Muscle of leg (tissue), 11 donors: ENCODE measurements around the gene PTPRN2. TPM values are rescaled to one million over a fixed set of nuclear protein-coding genes. Genes with fewer than 3 reads are reported as not detected.

Experiments
- DNase-seq: peaks from one replicate; pipeline ENCODE4 v3.0.0; 2013
- H3K27ac ChIP-seq: one replicate; pipeline ENCODE4 v1.5.1; 2013; ENCODE audit warnings: mild to moderate bottlenecking, low read length, control low read depth
- H3K27me3 ChIP-seq: one replicate; pipeline ENCODE4 v1.6.1; 2013; ENCODE audit warnings: low read length; ENCODE audit not compliant: control insufficient read depth, insufficient read depth
- H3K36me3 ChIP-seq: one replicate; pipeline ENCODE4 v1.6.1; 2013; ENCODE audit warnings: low read length; ENCODE audit not compliant: control insufficient read depth, insufficient read depth
- H3K4me1 ChIP-seq: one replicate; pipeline ENCODE4 v1.6.1; 2013; ENCODE audit warnings: low read length; ENCODE audit not compliant: control insufficient read depth, insufficient read depth
- H3K4me3 ChIP-seq: one replicate; pipeline ENCODE4 v1.5.1; 2013; ENCODE audit warnings: low read length, control low read depth
- H3K9me3 ChIP-seq: replicated peaks from 2 replicates; pipeline ENCODE4 v1.6.1; 2013; ENCODE audit warnings: low read depth, low read length; ENCODE audit not compliant: control insufficient read depth
- WGBS: methylation state at CpG from one replicate; pipeline ENCODE4 v1.1.5; 2013; ENCODE audit warnings: missing lambda C conversion rate; ENCODE audit not compliant: insufficient coverage; 5-methylcytosine and 5-hydroxymethylcytosine counted together
- polyA plus RNA-seq, 8 donors: library from polyadenylated mRNA; unstranded; fragments of 120-200 nt; gene quantifications; one replicate each; pipeline versions ENCODE4 v1.2.1 to v1.2.3, GENCODE V29; 2013; ENCODE audit warnings: inconsistent platforms in 1 of 8, low replicate concordance in 1 of 8; ENCODE audit not compliant: insufficient read length in 8 of 8, insufficient read depth in 1 of 8
- total RNA-seq: library from RNA; stranded (reverse); fragments of 120-200 nt; gene quantifications from one replicate; pipeline ENCODE4 v1.2.4, GENCODE V29; 2013

Gene PTPRN2
- total and polyA plus RNA-seq, 9 donors: 1.4 to 2.9 (median 2.3) TPM

DNA sequence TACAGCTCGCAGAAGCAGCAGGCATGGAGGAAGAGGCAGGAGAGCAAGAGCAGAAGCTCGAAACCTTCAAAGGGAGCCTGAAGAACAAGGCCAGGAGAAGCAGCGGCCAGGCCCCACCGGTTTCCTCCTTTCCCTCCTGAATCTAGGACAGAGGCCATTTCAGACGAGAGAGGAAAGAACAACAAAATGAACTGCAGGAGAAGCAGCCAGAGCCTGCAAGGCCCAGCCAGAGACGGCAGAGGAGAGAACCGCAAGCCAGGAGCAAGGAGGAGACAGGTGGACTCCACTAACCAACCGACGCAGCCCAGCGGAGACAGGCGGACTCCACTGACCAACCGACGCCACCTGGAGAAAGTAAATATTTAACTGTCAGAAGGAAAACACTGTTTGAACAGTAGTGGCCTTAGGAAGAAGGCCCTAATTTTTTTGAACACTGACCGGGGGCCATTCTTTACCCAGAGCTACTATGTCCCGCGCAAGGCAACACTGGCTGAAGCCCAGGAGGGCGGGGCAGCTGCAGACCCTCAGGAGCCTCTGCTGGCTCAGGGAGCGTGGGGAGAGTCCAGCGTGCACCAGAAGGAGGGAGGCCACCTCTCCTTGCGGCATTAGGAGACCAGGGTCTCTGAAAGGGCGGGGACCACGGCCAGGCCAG is 559.2 kb downstream of the PTPRN2 start:
- no peaks in the 10 kb centered on the region for H3K9me3 ChIP-seq
- H3K4me3 ChIP-seq: no peak overlapping the region
- 73% methylated on average over 14 of the region's 22 CpGs for WGBS
- no peak for DNase-seq
- no peaks in the 10 kb centered on the region for H3K27me3 ChIP-seq
- peaks cover 13% of the 10 kb centered on the region for H3K4me1 ChIP-seq
- no peak overlapping the region for H3K27ac ChIP-seq
- no peaks in the 10 kb centered on the region for H3K36me3 ChIP-seq

DNA sequence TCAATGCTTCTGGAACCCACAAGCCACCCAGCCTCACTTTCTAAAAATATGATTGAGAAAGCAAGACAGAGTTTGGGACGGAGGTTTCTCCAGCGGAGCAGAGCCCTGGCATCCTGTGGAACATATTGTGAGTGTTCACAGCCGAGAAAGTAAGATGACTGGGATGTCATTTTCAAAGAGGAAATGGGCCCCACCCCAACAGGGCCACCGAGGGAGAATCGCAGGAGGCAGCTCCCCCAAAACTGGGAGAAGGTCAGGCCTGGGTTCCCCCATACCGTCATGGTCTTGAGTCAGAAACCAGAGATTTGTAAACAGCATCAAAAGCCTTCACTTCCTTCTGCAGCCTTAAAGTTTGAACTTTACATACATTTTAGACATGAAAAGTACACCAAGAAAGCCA is 560.0 kb downstream of the PTPRN2 start:
- H3K9me3 ChIP-seq: no peaks in the 10 kb centered on the region

DNA sequence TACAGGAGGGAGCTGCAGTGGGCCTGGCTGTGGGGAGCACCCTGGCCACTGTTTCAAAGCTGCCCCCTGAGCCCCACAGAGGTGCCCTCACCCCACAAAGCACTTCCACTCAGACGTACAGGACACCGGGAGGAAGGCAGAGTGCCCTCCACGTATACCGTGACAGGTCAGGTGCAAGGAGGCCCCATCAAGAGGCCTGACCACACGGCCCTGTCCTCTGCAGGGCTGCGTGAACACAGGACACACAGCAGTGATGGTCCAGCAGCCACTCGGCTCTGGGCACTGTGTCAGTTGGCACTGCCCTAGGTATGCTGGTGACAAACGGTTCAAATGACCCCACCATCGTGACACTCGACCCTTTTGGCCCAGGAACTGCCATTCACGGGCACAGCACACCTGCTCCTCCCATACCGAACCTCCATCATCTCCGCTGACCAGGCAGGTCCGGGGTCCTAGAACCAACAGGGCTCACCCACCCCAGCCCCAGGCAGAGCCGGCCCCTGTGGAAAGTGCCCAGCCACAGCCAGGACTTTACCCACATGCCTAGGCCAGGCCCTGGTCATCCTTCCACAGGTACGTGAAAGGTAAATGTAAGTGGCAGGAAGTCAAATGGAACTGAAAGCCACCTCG is 560.9 kb downstream of the PTPRN2 start:
- no peaks in the 10 kb centered on the region for H3K9me3 ChIP-seq
- 82% methylated on average over 16 of the region's 17 CpGs for WGBS
- no peak overlapping the region for H3K4me3 ChIP-seq
- H3K36me3 ChIP-seq: no peaks in the 10 kb centered on the region
- peaks cover 13% of the 10 kb centered on the region for H3K4me1 ChIP-seq
- H3K27ac ChIP-seq: no peak overlapping the region
- DNase-seq: no peak
- H3K27me3 ChIP-seq: no peaks in the 10 kb centered on the region

More for the DNA sequence above, 560.0 kb downstream of the PTPRN2 start:
- no peak for DNase-seq
- 82% methylated on average over 4 of the region's 6 CpGs for WGBS
- no peaks in the 10 kb centered on the region for H3K27me3 ChIP-seq
- H3K36me3 ChIP-seq: no peaks in the 10 kb centered on the region
- no peak overlapping the region for H3K4me3 ChIP-seq
- no peak overlapping the region for H3K27ac ChIP-seq
- H3K4me1 ChIP-seq: peaks cover 13% of the 10 kb centered on the region

DNA sequence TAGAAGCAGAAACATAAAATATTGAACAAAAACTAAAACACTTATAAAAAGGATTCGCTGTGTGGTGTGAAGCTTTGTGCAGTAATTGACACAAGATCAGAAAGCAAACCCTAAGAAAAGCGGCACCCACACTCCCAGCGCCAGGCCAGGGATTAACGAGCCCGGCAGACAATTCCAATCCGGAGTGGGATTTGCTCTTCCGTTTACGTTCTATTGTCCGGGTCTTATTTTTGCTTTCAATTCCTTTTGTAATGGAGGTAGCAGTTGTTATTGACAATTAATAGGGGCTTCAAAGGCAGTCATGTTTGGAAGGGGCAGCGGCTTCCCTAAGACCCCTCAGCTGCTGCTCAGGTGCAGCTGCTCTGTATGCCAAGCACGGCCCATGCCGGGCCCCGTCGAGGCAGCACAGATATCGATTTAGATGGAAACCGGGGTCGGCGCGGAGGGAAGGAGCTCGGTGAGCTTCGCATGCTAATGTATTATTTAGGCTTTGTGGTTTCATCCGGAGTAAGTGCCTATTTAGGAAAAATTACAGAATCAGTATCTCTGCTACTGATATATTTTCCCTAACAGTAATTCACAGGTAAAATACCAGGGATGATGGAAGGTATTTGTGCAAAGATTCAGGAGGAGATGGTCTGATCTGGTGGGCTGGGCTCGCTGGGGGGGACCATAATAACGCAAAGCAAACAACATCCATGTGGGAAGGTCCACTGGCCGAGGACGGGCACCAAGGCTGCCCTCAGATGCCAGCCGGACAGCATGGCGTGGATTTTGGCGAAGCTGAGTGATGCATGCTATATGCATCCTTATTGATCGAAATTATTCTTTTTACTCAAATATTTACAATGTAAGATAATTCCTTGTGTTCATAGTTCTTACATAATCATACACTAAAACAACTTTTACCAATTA is 561.7 kb downstream of the PTPRN2 start:
- H3K36me3 ChIP-seq: no peaks in the 10 kb centered on the region
- no peaks in the 10 kb centered on the region for H3K27me3 ChIP-seq
- H3K4me3 ChIP-seq: no peak overlapping the region
- 80% methylated on average over 9 of the region's 30 CpGs for WGBS
- H3K9me3 ChIP-seq: no peaks in the 10 kb centered on the region
- H3K27ac ChIP-seq: no peak overlapping the region
- DNase-seq: no peak
- H3K4me1 ChIP-seq: peaks cover 13% of the 10 kb centered on the region

DNA sequence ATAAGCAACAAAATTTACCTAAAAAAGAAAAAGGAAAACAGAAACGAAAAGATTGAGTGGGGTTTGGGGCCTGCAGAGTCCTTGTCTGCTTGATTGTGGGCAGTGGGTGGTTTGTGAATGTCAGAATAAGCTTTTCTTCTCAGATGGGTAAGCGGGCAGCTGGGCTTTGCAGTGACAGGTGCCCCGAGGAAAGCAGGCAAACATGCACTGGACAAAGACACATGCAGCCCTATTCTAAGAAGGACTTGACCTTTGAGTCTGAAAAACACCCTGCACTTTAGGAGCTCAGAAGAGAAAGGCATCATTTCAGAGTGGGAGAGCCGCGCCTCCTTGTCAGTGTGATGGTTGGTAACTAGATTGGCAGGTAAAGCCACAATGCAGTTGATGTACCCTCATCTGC is 562.7 kb downstream of the PTPRN2 start:
- no peak overlapping the region for H3K27ac ChIP-seq
- no peaks in the 10 kb centered on the region for H3K36me3 ChIP-seq
- H3K9me3 ChIP-seq: no peaks in the 10 kb centered on the region
- peaks cover 13% of the 10 kb centered on the region for H3K4me1 ChIP-seq
- no peak overlapping the region for H3K4me3 ChIP-seq
- no peaks in the 10 kb centered on the region for H3K27me3 ChIP-seq
- no peak for DNase-seq
- no CpG with 5 or more reads among the region's 5 CpGs for WGBS

DNA sequence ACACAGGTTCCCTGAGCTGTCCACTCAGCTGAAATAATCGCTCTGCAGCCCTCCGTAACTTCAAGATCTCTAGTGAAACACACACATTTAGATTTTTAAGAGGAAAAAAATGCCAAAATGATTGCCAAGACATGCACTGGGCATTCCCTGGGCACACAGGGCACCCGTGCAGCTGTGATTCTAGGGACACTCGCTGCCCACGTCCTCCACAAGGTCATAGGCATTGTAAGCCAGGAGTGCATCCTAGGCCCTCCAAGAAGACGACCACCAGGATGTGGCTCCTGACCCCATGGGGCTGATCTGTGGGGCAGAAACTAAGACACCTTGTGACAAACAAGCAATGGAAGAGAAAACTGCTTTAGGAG is 563.3 kb downstream of the PTPRN2 start:
- Histone ChIP-seq H3K4me3 (no peak overlapping the region), H3K4me1 (peaks cover 16% of the 10 kb centered on the region), H3K27ac (no peak overlapping the region), H3K36me3 (no peaks in the 10 kb centered on the region), H3K27me3 (no peaks in the 10 kb centered on the region), H3K9me3 (no peaks in the 10 kb centered on the region)
- WGBS: 80% methylated on average over 4 of the region's 6 CpGs
- DNase-seq: no peak

DNA sequence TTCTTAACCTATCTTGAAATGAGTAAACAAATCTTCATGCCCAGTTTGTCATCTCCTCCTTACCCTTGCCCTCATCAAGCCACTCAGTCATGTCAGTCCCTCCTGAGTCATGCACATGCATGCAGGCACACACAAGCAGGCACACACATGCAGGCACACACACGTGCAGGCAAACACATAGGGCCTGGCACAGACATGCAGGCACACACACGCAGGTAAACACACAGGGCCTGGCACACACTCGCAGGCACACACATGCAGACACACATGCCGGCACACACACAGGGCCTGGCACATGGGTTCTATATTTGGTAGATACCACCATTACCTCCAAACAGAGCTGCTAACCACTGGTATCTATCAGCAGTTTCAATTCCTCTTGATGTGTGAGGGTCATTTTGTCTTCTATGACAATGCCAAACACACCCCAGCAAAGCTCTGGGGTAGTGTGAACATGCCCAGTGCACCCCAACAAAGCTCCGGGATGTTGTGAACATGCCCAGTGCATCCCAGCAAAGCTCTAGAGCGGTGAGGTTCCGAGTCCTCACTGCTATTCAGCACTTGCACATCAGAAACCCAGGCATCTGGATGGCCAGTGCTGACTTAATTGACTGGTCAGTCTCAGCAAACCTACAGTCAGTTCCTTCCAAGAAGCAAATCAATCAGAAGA is 563.8 kb downstream of the PTPRN2 start:
- Histone ChIP-seq H3K36me3 (no peaks in the 10 kb centered on the region), H3K9me3 (no peaks in the 10 kb centered on the region), H3K27me3 (no peaks in the 10 kb centered on the region), H3K27ac (no peak overlapping the region), H3K4me1 (peaks cover 16% of the 10 kb centered on the region), H3K4me3 (no peak overlapping the region)
- DNase-seq: no peak
- WGBS: 89% methylated on average over 6 of the region's 7 CpGs

DNA sequence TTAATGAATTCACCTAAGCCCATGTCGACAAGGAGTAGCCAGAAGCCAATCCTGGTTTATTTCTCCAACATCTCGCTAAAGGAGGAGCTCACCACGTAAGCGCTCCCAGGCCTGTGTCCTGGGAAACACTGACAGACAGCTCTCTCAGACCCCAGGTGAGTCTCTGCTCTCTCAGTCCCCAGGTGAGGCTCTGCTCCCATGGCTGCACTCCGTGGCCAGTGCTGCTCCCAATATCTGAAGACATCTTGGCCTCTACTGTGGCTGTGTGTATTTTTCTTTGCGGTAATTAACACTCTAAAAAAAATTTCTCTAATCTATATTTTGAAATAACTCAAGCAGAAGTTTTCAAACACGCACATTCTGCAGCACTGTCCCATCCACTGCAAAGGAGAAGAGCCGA is 564.5 kb downstream of the PTPRN2 start:
- WGBS: 77% methylated on average over 6 of the region's 8 CpGs
- Histone ChIP-seq H3K4me3 (no peak overlapping the region), H3K27me3 (no peaks in the 10 kb centered on the region), H3K27ac (no peak overlapping the region), H3K36me3 (no peaks in the 10 kb centered on the region), H3K4me1 (peaks cover 20% of the 10 kb centered on the region), H3K9me3 (no peaks in the 10 kb centered on the region)
- DNase-seq: no peak

DNA sequence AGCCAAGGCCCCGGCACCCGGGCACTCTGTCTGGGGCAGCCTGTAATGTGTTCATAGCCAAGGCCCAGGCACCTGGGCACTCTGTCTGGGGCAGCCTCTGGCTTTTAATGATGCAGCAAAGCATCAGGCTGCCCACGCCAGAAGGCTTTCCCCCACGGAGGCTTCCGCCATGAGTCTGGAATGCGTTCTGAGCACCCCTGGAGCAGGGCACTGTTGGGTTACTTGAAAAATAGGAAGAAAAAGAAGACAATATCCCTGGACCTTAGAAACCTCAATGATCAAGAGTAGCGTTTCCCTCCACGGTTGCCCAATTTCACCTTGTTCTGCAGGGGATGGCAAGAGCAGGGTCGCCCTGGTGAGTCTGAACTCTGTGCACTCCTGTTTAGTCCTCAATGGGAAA is 565.0 kb downstream of the PTPRN2 start:
- no peaks in the 10 kb centered on the region for H3K27me3 ChIP-seq
- no peak overlapping the region for H3K4me3 ChIP-seq
- 70% methylated on average over 7 of the region's 9 CpGs for WGBS
- no peak for DNase-seq
- no peaks in the 10 kb centered on the region for H3K9me3 ChIP-seq
- H3K36me3 ChIP-seq: no peaks in the 10 kb centered on the region
- H3K27ac ChIP-seq: no peak overlapping the region
- peaks cover 26% of the 10 kb centered on the region for H3K4me1 ChIP-seq

DNA sequence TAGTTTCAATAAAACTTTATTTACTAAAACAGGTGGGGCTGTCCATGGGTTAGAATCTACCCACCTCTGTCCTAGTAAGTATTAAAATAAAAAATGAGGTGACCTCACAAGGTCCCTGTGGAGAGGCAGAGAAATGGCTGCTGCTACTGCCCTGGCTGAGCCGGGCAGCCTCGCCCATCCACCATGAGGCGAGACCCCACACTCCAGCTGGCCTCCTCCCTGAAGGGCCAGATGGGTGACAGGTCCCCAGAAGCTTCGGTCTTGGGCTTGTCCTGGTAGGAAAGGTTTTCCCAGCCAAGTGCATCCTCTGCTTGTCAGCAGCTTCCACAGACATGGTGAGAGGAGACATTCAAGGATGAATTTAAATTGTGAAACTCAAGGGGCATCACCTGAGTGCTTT is 565.8 kb downstream of the PTPRN2 start:
- Histone ChIP-seq H3K27me3 (no peaks in the 10 kb centered on the region), H3K9me3 (no peaks in the 10 kb centered on the region), H3K4me1 (peaks cover 33% of the 10 kb centered on the region), H3K27ac (no peak overlapping the region), H3K4me3 (no peak overlapping the region), H3K36me3 (no peaks in the 10 kb centered on the region)
- WGBS: 100% methylated on average over 1 of the region's 4 CpGs
- DNase-seq: no peak
